Kidney epithelial cell (primary cell): Measurements from ENCODE around the gene ICAM2. TPM values are rescaled to one million over a fixed set of nuclear protein-coding genes. Genes with fewer than 3 reads are reported as not detected.

Experiments
- DNase-seq: peaks from one replicate; pipeline ENCODE4 v3.0.0-alpha.2; 2010; ENCODE audit warnings: low read depth
- H3K27me3 ChIP-seq: 2 replicates; pipeline ENCODE4 v1.6.0; 2011; ENCODE audit warnings: low read length; ENCODE audit not compliant: control insufficient read depth, insufficient read depth
- H3K36me3 ChIP-seq: 2 replicates; pipeline ENCODE4 v1.5.1; 2011; ENCODE audit warnings: low read length; ENCODE audit not compliant: control insufficient read depth, insufficient read depth
- H3K4me3 ChIP-seq: 2 replicates; pipeline ENCODE4 v1.5.1; 2011; ENCODE audit warnings: low read depth, mild to moderate bottlenecking, control low read depth, low read length
- total RNA-seq: library from RNA; depleted of rRNA; stranded (reverse); fragments of >200 nt; gene quantifications from 2 replicates; pipeline ENCODE4 v1.2.3, GENCODE V29; 2015
- TF ChIP-seq, protein P1 (sequence below): IDR thresholded peaks from 2 replicates; pipeline ENCODE4 v1.5.1; 2011; ENCODE audit warnings: mild to moderate bottlenecking, moderate library complexity, low read length, control low read depth, inconsistent platforms; ENCODE audit not compliant: insufficient read depth, poor library complexity, severe bottlenecking

ICAM2 gene
- total RNA-seq, 1 donor from 2014 or later: 11.5 TPM

DNA sequence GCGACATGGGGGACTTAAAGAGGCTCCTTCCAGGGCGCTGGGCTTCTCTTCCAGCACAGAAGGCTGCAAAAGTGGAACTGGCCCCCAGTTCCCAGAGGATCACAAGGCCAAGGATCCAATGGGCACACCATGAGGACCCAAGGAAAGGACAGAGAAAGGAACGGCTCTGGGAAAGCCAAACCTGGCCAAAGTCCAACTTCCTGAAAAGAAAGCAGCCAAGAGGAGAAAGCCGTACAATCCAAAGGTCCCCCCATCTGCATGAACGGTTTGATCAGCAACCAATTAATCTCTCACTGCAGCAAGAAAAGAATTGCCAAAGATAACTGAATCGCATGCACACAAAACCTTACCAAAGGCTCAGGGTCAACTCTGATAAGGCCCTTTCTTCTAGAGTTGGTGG is 19.8 kb upstream of the ICAM2 start:
- TF ChIP-seq, protein P1, sequence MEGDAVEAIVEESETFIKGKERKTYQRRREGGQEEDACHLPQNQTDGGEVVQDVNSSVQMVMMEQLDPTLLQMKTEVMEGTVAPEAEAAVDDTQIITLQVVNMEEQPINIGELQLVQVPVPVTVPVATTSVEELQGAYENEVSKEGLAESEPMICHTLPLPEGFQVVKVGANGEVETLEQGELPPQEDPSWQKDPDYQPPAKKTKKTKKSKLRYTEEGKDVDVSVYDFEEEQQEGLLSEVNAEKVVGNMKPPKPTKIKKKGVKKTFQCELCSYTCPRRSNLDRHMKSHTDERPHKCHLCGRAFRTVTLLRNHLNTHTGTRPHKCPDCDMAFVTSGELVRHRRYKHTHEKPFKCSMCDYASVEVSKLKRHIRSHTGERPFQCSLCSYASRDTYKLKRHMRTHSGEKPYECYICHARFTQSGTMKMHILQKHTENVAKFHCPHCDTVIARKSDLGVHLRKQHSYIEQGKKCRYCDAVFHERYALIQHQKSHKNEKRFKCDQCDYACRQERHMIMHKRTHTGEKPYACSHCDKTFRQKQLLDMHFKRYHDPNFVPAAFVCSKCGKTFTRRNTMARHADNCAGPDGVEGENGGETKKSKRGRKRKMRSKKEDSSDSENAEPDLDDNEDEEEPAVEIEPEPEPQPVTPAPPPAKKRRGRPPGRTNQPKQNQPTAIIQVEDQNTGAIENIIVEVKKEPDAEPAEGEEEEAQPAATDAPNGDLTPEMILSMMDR: no peak
- no peak for DNase-seq
- no peaks in the 10 kb centered on the region for H3K27me3 ChIP-seq
- H3K36me3 ChIP-seq: peaks cover 2% of the 10 kb centered on the region
- no peak overlapping the region for H3K4me3 ChIP-seq

GRCh38 chr17:64039106-64039400 is 18.6 kb upstream of the ICAM2 start:
- DNase-seq: no peak
- TF ChIP-seq, protein P1: no peak
- peaks cover 2% of the 10 kb centered on the region for H3K36me3 ChIP-seq
- H3K4me3 ChIP-seq: no peak overlapping the region
- H3K27me3 ChIP-seq: no peaks in the 10 kb centered on the region

DNA sequence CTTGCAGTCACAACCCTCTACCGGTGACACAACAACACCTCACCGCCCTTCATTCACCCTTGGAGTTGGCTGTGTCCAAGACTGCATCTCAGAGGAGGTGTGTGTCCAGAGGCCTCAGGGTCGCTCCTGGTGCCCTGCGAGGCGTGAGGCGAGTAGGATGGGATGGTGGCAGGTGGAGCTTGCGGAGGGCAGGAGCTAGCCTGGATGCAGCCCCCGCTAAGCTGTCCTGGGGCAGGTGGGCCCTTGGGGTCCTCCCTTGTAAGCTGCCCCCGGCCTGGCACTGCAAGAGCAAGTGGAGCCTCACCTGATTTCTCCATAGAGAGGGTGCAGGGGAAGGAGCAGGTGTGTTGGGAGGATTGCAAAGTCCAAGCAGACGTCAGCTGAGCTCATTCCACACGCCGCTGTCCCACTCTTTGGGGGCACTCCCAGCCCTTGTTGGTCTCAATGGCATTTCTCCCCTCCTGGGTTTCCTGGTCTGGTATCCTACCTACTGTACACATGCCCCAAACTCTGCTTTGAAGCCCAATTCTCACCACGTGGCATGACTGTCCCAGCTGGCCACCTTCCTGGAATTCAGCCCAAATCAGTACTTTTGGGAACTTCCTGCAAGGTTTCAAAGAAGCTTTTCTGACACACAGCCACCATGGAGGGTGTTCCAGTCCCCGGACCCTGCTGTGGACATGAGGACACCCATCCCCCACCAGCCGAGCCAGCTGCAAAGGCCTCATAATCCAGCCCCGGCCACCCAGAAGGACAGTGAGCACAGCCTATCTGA is 18.1 kb upstream of the ICAM2 start:
- TF ChIP-seq, protein P1: no peak
- Histone ChIP-seq H3K36me3 (peaks cover 2% of the 10 kb centered on the region), H3K4me3 (no peak overlapping the region), H3K27me3 (no peaks in the 10 kb centered on the region)
- no peak for DNase-seq

DNA sequence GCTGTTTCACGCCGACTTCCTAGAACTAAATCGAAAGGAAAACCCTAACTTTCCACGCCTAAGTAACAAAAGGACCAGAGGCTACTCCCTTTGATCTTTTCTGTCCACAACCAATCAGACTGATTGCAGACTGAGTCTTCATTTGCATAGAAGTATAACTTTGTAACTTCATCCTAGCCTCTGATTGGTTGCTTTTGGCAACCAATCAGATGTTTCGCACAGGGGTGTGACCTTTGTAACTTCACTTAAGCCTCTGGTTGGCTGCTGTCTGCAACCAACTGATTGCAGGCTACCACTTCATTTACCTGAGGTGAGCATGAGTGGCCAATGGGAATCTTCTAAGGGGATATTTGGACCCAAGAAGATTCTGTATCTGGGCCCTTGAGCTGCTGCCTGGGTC is 17.4 kb upstream of the ICAM2 start:
- TF ChIP-seq, protein P1: no peak
- Histone ChIP-seq H3K4me3 (no peak overlapping the region), H3K36me3 (no peaks in the 10 kb centered on the region), H3K27me3 (no peaks in the 10 kb centered on the region)
- DNase-seq: no peak

GRCh38 chr17:64037180-64037579 is 16.7 kb upstream of the ICAM2 start:
- no peaks in the 10 kb centered on the region for H3K36me3 ChIP-seq
- H3K4me3 ChIP-seq: no peak overlapping the region
- TF ChIP-seq, protein P1: no peak
- H3K27me3 ChIP-seq: no peaks in the 10 kb centered on the region
- DNase-seq: no peak

DNA sequence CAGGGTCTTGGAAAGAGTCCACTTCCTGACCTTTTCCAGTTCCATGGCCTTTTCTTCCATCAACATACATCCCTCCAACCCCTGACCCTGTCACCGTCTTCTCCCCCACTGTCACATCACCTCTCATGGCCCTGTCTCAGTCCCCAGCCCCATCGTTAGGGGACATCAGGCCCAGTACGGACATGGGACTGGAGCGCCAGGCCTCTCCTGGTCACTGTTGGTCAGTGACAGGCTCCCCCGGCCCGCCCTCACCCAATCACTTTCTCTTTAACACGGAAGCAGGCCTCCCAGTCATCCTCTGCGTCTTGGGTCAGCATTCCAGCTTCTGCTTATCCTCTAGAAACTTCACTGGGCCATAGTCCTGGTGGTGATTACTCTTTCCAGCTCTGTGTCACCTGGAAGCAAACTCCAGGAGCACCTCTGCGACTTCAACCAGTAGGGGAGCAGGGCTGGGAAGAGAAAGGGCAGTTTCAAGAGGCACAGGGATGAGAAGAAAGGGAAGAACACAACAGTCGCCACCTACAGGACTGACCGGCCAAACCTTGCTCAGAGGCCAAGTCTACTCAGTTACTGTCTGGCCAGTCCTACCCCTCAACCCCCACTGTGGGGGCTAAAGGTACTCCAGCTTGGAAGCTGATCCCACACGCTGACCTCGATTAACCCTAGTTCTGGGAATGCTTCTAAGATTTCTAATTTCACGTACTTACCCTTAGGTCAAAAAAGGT is 15.9 kb upstream of the ICAM2 start:
- DNase-seq: no peak
- H3K36me3 ChIP-seq: no peaks in the 10 kb centered on the region
- no peaks in the 10 kb centered on the region for H3K27me3 ChIP-seq
- TF ChIP-seq, protein P1: no peak
- H3K4me3 ChIP-seq: no peak overlapping the region
